CD4-positive, alpha-beta T cell treated with Interleukin-2 at 100 ng/mL for 4 hours (primary cell): ENCODE results near the gene HRAS.

Source experiments
- DNase-seq: peaks from one replicate; pipeline ENCODE4 v3.0.0-alpha.2; 2020; ENCODE audit warnings: low spot score

The HRAS gene

DNA sequence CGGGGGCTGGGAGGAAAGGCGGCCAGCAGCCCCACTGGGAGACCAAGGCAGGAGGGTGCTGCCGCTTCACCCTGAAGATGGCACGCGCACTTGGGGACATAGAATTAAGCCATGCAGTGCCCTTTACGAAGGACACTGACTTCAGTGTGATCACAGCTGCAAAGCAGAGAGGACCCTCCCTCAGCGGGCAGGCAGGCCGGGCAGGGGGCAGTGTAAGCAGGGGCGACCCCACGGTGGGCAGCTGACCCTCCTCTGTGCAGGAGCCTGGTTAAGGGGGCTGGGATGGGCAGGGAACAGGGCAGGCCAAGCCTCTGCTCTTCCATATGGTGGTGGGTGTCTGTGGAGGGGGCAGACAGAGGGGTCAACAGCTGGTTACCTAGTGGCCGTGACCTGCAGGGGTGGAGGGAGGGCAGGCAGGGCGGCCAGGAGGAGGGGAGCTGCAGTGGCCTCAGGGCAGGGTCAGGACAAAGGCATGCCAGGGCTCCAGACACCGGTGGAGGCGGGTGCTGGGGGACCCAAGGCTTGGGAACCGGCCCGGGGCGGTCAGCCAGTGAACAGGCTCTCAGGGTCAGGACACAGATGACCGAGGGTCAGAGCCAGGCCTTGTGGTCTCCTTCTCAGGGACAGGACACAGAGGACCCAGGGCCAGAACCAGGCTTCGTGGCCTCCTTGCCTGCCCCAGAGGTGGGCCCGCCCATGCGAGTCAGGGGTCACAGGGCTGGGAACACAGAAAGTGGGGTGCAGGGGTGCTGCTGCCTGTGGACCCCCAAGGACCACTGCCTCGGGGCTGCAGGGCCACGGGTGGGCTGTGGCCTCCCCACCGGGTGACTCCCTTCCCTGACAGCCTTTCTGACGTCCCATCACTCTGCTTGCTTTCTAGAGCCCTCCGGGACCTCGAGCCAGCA is 18.0 kb upstream of the HRAS start:
- no peak for DNase-seq

- DNase-seq = no peak
These were observed 16.2 kb upstream of the HRAS start for GRCh38 chr11:551596-551995.

DNA sequence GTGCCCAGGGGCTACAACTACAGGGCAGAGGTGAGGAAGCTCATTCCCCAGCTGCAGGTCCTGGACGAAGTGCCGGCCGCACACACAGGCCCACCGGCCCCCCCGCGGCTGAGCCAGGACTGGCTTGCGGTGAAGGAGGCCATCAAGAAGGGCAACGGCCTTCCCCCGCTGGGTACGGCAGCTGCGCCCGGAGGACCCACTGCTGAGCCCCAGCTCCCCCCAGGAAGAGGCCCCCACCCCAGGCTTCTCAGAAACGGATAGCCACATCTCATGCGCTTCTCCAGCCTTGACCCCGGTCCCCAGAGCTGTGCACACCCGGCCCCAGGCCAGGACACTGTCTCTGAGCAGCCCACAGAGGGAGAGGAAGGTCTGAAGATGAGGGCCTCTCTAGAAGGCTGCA is 15.8 kb upstream of the HRAS start:
- no peak for DNase-seq

DNA sequence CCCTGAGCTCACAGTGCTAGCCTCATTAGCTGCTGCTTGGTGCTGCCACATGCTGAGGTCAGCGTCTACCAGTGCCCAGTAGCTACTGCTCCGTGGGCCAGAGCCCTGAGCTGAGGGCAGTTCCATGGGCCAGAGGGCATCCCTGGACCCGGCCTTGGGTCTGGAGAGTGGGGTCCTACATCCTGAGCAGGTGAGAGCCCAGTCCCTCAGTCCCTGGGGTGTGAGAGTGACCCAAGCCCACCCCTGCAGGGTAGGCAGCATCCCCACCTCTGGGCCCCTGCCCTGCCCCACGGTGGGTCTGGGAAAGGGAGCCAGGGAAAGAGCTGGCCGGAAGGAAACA is 15.3 kb upstream of the HRAS start:
- no peak for DNase-seq

GRCh38 chr11:550021-550745 is 14.8 kb upstream of the HRAS start:
- no peak for DNase-seq

DNA sequence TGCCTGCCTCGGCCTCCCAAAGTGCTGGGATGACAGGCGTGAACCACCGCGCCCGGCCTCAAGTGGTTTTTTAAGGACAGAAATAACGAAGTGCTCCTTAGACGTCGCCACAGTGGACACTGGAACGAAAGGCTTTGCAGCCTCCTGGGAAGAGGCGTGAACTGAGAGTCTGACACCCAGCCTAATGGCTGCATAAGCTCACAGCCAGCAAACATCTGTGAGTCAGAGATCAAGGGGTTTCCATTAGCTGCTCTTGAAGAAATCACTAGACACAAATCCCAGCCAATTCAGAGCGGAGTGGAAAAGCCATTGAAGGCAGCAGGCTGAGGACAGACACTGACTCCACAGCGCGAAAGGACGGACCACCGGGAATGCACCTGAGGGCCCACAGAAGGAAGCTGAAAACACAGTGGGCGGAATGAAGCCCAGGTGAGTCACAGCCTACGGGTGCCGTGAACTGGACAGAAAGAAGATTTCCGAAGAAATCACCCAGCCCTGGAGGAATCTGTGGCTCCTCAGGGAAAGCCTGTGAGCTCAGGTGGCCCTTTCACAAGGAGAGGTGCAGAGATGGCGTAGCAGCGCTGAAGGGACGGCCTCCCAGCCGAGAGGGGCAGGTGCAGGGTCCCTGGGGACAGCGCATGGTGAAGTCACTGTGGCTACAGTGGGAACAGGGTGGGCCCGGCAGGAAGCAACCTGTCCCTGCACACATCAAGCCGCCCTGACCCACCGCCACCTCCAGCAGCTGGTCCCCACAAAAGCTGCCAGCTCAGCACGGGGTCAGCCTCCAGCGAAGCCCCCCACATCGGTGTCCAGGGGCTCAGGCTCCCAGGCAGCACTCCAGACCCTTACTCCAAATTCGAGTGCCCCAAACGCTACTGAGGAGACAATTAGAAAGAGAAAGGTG is 13.6 kb upstream of the HRAS start:
- no peak for DNase-seq

GRCh38 chr11:545171-545570 is 9.8 kb upstream of the HRAS start:
- no peak for DNase-seq

GRCh38 chr11:544817-545166 is 9.4 kb upstream of the HRAS start:
- no peak for DNase-seq

DNA sequence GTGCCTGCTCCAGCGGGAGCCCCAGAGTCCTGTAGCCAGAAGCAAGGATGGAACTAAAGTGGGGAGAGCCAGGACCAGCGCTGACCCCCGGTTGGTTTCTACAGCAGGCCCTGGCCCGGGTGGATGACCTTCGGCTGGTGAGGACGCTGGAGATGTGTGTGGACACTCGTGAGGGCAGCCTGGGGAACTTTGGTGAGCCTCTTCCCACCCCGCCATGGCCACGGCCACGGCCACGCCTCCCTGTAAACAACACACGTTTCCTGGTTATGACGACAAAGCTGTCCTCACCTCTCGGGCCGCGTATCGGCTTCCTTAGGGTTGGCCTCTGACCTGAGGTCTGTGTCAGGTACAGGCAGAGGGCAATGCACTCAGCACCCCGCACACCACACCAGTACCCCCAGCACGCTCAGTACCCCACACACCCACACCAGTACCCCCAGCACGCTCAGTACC is 6.1 kb upstream of the HRAS start:
- no peak for DNase-seq

DNA sequence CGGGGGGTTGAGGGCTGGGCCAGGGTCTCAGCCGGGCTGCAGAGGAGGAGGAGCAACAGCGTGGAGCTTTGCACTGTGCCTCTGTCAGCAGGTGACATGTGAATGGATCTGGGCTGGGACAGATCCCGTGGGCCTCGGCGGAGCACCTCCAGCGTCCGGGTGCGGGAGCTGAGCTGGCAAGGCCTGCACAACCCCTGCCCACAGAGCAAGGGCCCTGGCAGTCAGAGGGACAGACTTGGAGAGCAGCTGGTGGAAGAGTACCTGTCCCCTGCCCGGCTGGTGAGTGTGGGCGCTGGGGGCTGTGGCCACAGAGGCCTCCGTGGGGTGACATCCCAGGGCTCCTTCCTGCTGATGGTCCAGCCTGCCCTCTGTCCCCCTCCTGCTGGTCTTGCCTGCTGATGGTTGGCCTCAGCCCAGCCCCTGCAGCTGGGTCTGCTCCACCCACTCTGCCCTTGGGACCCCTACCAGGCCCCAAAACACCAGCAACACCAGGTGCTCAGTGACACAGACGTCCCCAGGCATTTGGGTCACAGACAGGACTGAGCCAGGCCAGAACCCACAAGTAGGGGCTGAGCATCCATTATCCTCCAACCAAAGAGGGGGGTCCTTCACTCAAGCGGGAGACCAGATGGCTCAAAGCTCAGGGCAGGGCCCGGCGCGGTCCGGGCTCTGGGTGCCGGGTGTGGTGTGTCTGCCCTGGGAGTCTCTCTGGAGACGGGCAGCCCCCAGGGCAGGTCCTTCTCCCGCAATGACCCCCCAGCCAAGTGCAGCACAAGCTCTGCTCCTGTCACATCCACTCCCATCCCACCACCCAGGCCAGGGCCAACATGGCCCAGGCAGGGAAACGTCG is 5.4 kb upstream of the HRAS start:
- DNase-seq = no peak

GRCh38 chr11:539971-540481 is 4.7 kb upstream of the HRAS start:
- DNase-seq = no peak

GRCh38 chr11:538431-539051 is 3.2 kb upstream of the HRAS start:
- no peak for DNase-seq

DNA sequence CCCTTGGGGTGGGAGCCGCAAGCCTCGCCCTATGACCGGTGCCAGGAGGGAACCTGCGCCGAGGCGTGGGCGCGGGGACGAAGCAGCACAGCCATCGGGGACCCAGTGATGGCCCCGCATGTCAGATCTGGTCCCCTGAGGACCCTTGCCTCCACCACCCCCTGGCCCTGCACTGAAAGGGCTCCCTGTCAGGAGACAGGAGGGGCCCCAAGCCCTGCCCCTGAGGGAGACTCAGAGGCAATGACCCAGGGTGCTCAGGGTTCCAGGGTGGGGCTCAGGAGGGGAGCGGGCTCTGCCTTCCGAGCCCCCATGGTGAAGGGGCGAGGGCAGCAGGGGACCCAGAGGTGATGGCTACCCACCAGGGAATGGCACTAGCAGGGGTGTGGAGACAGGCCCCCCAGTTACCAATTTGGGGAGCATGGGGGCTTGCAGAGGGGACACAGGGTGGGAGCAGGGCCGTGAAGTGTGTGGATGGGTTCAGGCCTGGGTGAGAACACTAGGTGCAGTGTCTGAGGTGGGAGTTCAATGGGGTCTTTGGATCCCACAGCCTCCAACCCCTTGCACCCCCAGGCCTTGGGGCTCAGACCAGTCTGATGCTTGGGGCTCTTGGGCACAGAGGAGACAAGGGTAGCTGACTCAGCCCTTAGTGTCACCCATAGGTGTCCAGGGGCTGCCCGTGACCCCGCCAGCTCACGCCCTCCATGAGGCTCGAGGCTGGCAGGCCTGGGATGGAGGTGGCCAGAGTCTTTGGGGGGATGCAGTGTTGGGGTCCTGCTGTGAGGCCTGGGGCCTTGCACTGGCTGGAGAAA is 2.5 kb upstream of the HRAS start:
- no peak for DNase-seq

GRCh38 chr11:536841-537621 is 1.7 kb upstream of the HRAS start, which contains the start of gene LRRC56:
Gene LRRC56 (plus strand): TSS chr11:537527. CDS start chr11:540685, 3,158 bp downstream.
- peak; percentile 96 for DNase-seq

DNA sequence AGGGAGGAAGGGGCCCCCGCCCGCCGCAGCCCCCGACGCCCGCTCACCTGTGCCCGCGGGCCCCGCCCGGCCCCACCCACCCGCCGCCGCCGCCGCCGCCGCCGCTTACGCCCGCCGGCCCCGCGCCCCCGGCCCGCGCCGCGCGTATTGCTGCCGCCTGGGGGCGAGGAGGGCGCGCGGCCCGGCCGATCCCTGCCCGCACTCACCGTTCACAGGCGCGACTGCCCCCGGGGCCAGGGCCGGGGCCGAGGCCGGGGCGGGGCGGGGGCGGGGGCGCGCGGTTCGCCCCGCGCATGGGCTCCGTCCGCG is 212 bp downstream of the HRAS start:
- no peak for DNase-seq

- DNase-seq = peak; percentile 27
These were observed 773 bp downstream of the HRAS start for GRCh38 chr11:534396-535209.

DNA sequence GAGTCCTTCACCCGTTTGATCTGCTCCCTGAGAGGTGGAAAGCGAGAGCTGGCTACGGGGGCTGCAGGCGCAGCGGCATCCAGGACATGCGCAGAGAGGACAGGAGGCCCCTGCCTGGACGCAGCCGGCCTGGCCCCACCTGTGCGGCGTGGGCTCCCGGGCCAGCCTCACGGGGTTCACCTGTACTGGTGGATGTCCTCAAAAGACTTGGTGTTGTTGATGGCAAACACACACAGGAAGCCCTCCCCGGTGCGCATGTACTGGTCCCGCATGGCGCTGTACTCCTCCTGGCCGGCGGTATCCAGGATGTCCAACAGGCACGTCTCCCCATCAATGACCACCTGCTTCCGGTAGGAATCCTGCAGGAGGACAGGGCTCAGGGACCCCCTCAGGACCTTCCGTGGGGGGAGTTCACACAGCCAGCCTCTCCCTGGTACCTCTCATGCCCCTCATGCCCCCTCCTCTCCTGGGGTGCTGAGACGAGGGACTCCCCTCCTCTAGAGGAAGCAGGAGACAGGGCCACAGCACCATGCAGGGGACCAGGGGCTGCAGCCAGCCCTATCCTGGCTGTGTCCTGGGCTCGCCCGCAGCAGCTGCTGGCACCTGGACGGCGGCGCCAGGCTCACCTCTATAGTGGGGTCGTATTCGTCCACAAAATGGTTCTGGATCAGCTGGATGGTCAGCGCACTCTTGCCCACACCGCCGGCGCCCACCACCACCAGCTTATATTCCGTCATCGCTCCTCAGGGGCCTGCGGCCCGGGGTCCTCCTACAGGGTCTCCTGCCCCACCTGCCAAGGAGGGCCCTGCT is 1.6 kb downstream of the HRAS start:
- DNase-seq = no peak
